IMR-90 (cell line): Measurements from ENCODE around the gene KCNIP1.

Experiments used
- BHLHE40 ChIP-seq: fragments of 150-350 bp; IDR thresholded peaks from 2 replicates; pipeline ENCODE4 v1.6.1; 2016; ENCODE audit warnings: mild to moderate bottlenecking, low read depth, low read length
- CEBPB ChIP-seq: IDR thresholded peaks from 2 replicates; pipeline ENCODE4 v1.6.1; 2012; ENCODE audit warnings: low read depth, low read length, improper control_type of control experiment
- FOS ChIP-seq: fragments of 150-350 bp; IDR thresholded peaks from 2 replicates; pipeline ENCODE4 v1.6.1; 2016; ENCODE audit warnings: low read depth, low read length
- MAFK ChIP-seq: IDR thresholded peaks from 2 replicates; pipeline ENCODE4 v1.6.1; 2012; ENCODE audit warnings: low read depth, low read length, improper control_type of control experiment
- MXI1 ChIP-seq: IDR thresholded peaks from 2 replicates; pipeline ENCODE4 v1.6.1; 2012; ENCODE audit warnings: low read depth, mild to moderate bottlenecking, low read length, moderate library complexity, borderline replicate concordance
- POLR2A ChIP-seq: IDR thresholded peaks from 2 replicates; pipeline ENCODE4 v1.6.1; 2012; ENCODE audit warnings: mild to moderate bottlenecking, low read depth, low read length
- SMC3 ChIP-seq: fragments of 150-350 bp; IDR thresholded peaks from 2 replicates; pipeline ENCODE4 v1.6.1; 2016; ENCODE audit warnings: low read depth, mild to moderate bottlenecking, antibody characterized with exemption, low read length, moderate library complexity
- TF ChIP-seq, protein P1 (sequence below): conservative IDR thresholded peaks from 2 replicates; pipeline ENCODE4 v1.5.1; 2012; ENCODE audit warnings: mild to moderate bottlenecking, low read depth, low read length, improper control_type of control experiment
- TF ChIP-seq, protein P2 (sequence below): fragments of 150-350 bp; IDR thresholded peaks from 2 replicates; pipeline ENCODE4 v1.6.1; 2017; ENCODE audit warnings: mild to moderate bottlenecking, antibody characterized with exemption, low read length, low read depth

- TF ChIP-seq BHLHE40 (no peak), CEBPB (no peak), POLR2A (no peak), MXI1 (no peak), SMC3 (no peak), FOS (no peak), MAFK (no peak)
- TF ChIP-seq, protein P1, sequence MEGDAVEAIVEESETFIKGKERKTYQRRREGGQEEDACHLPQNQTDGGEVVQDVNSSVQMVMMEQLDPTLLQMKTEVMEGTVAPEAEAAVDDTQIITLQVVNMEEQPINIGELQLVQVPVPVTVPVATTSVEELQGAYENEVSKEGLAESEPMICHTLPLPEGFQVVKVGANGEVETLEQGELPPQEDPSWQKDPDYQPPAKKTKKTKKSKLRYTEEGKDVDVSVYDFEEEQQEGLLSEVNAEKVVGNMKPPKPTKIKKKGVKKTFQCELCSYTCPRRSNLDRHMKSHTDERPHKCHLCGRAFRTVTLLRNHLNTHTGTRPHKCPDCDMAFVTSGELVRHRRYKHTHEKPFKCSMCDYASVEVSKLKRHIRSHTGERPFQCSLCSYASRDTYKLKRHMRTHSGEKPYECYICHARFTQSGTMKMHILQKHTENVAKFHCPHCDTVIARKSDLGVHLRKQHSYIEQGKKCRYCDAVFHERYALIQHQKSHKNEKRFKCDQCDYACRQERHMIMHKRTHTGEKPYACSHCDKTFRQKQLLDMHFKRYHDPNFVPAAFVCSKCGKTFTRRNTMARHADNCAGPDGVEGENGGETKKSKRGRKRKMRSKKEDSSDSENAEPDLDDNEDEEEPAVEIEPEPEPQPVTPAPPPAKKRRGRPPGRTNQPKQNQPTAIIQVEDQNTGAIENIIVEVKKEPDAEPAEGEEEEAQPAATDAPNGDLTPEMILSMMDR: no peak
- TF ChIP-seq, protein P2, sequence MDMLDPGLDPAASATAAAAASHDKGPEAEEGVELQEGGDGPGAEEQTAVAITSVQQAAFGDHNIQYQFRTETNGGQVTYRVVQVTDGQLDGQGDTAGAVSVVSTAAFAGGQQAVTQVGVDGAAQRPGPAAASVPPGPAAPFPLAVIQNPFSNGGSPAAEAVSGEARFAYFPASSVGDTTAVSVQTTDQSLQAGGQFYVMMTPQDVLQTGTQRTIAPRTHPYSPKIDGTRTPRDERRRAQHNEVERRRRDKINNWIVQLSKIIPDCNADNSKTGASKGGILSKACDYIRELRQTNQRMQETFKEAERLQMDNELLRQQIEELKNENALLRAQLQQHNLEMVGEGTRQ: no peak
These were observed 25.5 kb upstream of the KCNIP1 start for GRCh38 chr5:170478306-170478705.
